HG02885 (cell line): Measurements from ENCODE around the gene TMEM72.

Experiments
- ATAC-seq: cut with Tn5 transposase; IDR thresholded peaks from one replicate; pipeline ENCODE4 v1.9.1; 2021; ENCODE audit warnings: mild to moderate bottlenecking; ENCODE audit not compliant: unreplicated experiment, poor library complexity

The TMEM72 gene

DNA sequence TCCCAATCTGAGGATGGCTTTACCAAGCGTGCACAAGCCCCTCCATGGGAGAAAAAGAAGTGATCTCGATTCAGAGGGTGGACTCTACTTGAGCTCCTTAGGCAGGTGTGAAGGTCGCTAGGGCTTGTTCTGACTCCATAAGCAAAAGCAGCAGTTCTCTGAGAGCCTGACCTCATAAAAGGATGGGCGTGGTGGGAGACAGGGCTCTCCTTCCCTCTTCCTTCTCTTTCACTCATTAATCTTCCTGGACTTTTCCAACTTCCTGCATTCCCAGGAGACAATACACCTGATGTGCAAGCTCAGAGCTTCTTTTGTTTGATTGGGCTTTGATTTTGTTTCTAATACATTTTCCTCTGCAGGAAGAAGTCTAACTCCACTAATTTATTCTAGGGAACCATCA is 22.3 kb upstream of the TMEM72 start:
- no peak for ATAC-seq

DNA sequence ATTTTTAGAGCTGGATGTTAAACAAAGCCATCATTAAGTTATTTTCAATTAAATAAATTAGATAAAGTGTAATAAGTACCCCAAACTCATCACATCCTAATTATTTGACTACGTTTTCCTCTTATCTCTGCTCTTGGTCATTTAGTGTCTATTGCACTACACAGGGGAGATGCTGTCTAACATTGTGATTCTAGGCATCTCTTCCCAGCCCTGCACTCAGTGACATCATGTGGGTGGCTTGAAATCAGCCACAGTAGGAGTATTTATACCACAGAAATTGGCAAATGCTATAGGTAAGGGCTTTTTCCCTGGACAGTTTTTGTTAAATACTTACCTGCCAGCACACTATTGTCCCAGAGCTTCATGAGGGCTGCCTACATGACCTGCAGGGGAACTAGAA is 21.3 kb upstream of the TMEM72 start:
- no peak for ATAC-seq

- no peak for ATAC-seq
Measured at GRCh38 chr10:44890696-44891563, 20.2 kb upstream of the TMEM72 start.

DNA sequence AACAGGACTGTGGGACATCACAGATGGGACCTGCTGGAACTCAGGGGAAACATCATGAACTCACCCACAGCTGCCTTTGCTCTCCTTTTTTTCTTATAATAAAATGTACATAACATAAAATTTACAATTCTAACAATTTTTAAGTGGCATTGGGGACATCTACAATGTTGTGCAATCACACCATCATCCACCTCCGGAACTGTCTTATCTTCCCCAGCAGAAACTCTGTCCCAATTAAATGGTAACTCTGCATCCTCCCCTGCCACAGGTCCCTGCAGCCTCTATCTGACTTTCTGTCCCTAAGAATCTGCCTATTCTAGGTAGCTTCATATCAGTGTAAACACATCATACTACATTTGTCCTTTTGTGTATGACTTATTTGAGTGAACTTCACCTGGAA is 19.4 kb upstream of the TMEM72 start:
- no peak for ATAC-seq

- ATAC-seq, result no peak
Measured at GRCh38 chr10:44893604-44894468, 17.3 kb upstream of the TMEM72 start.

GRCh38 chr10:44894691-44895090 is 16.4 kb upstream of the TMEM72 start:
- no peak for ATAC-seq

- no peak for ATAC-seq
Measured at GRCh38 chr10:44895280-44895679, 15.9 kb upstream of the TMEM72 start.

- ATAC-seq, result no peak
Measured at GRCh38 chr10:44897049-44897448, 14.1 kb upstream of the TMEM72 start.

DNA sequence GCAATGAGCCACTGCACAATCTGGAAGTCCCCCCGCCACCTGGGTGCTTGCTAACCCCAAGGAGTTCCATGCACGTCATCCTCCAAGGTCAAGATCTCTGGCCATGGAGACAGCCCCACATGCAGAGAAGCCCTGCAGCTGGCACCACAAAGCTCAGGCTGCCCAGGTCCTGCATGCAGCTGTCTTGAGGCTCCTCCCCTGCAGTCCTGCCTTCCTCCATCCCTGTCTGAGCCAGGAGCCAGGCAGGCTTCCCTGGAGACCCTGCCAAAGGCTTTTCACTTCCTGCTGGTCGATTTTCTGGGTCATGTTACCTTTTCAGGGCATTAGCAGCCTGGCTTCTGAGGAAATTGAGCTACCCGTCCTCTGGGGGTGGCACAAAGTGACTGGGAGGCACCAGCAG is 12.5 kb upstream of the TMEM72 start:
- ATAC-seq, result no peak

GRCh38 chr10:44899450-44900080 is 11.6 kb upstream of the TMEM72 start:
- ATAC-seq, result no peak

- no peak for ATAC-seq
Measured at GRCh38 chr10:44902941-44903545, 8.1 kb upstream of the TMEM72 start.

DNA sequence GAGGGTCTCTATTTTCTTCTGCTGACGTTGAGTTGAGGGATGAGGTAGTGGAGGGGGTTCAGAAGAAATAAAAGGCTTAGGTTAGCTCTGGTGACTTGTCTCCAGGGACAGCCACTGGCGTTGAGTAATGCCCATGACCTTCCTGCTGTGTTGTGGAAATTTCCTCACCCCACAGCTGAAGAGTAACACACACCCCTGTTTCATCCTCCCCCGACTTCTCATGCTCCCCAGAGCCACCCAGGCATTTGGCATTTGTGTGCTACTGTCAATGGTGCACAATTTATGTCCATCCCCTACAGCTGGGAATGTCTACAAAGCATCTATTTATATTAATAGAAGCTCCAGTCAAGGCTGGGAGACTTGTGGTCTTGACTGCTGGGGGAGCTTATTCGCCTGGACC is 4.7 kb upstream of the TMEM72 start:
- no peak for ATAC-seq

- no peak for ATAC-seq
Measured at GRCh38 chr10:44907556-44907955, 3.6 kb upstream of the TMEM72 start.

- ATAC-seq, result no peak
Measured at GRCh38 chr10:44908066-44908749, 2.9 kb upstream of the TMEM72 start.

- no peak for ATAC-seq
Measured at GRCh38 chr10:44908936-44909630, 2.1 kb upstream of the TMEM72 start.

DNA sequence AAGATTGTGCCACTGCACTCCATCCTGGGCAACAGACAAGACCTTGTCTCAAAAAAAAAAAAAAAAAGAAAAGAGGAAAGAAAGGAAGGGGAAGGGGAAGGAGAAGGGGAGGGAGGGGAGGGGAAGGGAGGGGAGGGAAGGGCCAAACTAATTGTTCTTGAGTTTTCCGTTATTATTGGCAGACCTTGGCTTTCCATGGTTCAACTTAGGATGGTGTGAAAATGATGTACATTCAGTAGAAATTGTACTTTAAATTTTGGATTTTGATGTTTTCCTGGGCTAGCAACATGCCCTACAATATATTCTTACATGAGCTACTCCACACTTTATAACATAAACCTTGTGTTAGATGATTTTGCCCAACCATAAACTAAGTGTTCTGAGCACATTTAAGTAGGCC is 1.2 kb upstream of the TMEM72 start:
- ATAC-seq, result no peak

DNA sequence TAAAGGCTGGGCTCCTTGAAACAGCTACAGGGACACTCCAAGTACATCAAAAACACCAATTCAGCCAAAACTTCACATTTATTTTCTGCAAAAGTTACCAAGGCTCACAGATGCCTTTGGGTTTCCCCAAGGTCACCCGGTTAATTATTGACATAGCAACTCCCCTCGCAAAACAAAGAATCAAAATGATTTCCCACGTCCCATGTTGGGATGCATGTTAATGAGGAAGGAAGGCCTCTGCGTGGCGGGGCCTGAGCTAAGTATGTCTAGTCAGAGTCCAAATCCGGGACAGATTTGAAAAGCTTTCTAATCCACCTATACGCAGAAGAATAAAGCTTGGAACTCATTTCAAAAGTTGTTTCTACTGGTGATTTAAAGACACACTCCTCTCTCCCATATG is 535 bp upstream of the TMEM72 start:
- ATAC-seq, result no peak

GRCh38 chr10:44911951-44912350 is 814 bp downstream of the TMEM72 start:
- ATAC-seq, result no peak

- ATAC-seq, result no peak
Measured at GRCh38 chr10:44913350-44914081, 2.4 kb downstream of the TMEM72 start.
